HepG2 (cell line): ENCODE data around the gene CACTIN. TPM values are rescaled to one million over a fixed set of nuclear protein-coding genes. Genes with fewer than 3 reads are reported as not detected.
A peak's percentile ranks its signal among the peaks of the same experiment; 100 is the strongest.

Source experiments
- BHLHE40 ChIP-seq: IDR thresholded peaks from 2 replicates; pipeline ENCODE4 v1.6.1; 2011; ENCODE audit warnings: low read length, improper control_type of control experiment
- FOSL2 ChIP-seq: sonication (generic); formaldehyde crosslinking; IDR thresholded peaks from 2 replicates; pipeline ENCODE4 v1.4.0; 2020; ENCODE audit warnings: missing genetic modification reagents
- FOXK1 ChIP-seq: sonication (generic); formaldehyde crosslinking; IDR thresholded peaks from 2 replicates; pipeline ENCODE4 v1.4.0; 2020; ENCODE audit warnings: low read depth, missing genetic modification reagents, borderline replicate concordance
- HOXD1 ChIP-seq: sonication (generic); formaldehyde crosslinking; IDR thresholded peaks from 2 replicates; pipeline ENCODE4 v1.5.0; 2020; ENCODE audit warnings: missing genetic modification reagents
- MAFK ChIP-seq, 2 experiments: IDR thresholded peaks in 1 of 2; conservative IDR thresholded peaks in 1 of 2; 2 replicates each; pipeline ENCODE4 v1.6.1; 2011; ENCODE audit warnings: improper control_type of control experiment in 2 of 2, low read length in 2 of 2
- SP5 ChIP-seq: IDR thresholded peaks from 2 replicates; pipeline ENCODE4 v1.6.1; 2016; ENCODE audit warnings: low read depth, borderline replicate concordance
- TBX2 ChIP-seq: sonication (generic); formaldehyde crosslinking; IDR thresholded peaks from 2 replicates; pipeline ENCODE4 v1.5.0; 2020; ENCODE audit warnings: missing genetic modification reagents, mild to moderate bottlenecking, borderline replicate concordance
- THYN1 ChIP-seq: sonication (generic); formaldehyde crosslinking; IDR thresholded peaks from 2 replicates; pipeline ENCODE4 v1.8.1; 2023; ENCODE audit warnings: low read depth, mild to moderate bottlenecking, moderate library complexity, missing genetic modification reagents, borderline replicate concordance
- ZIK1 ChIP-seq: sonication (generic); formaldehyde crosslinking; IDR thresholded peaks from 2 replicates; pipeline ENCODE4 v1.5.0; 2020; ENCODE audit warnings: mild to moderate bottlenecking, low read depth, missing genetic modification reagents, borderline replicate concordance
- ZNF10 ChIP-seq: sonication (generic); formaldehyde crosslinking; IDR thresholded peaks from 2 replicates; pipeline ENCODE4 v1.4.0; 2020; ENCODE audit warnings: mild to moderate bottlenecking, low read depth, missing genetic modification reagents, borderline replicate concordance
- ZNF205 ChIP-seq: IDR thresholded peaks from 2 replicates; pipeline ENCODE4 v1.6.1; 2018; ENCODE audit warnings: missing biosample characterization, missing genetic modification reagents
- ZNF292 ChIP-seq: sonication (generic); formaldehyde crosslinking; IDR thresholded peaks from 2 replicates; pipeline ENCODE4 v1.8.1; 2022; ENCODE audit warnings: mild to moderate bottlenecking, low read depth, missing genetic modification reagents, borderline replicate concordance
- ZNF317 ChIP-seq: sonication (generic); formaldehyde crosslinking; IDR thresholded peaks from 2 replicates; pipeline ENCODE4 v1.5.0; 2020; ENCODE audit warnings: mild to moderate bottlenecking, missing genetic modification reagents
- ZNF572 ChIP-seq: sonication (generic); formaldehyde crosslinking; IDR thresholded peaks from 2 replicates; pipeline ENCODE4 v1.5.1; 2020; ENCODE audit warnings: mild to moderate bottlenecking, missing genetic modification reagents
- ZNF768 ChIP-seq: sonication (generic); formaldehyde crosslinking; IDR thresholded peaks from 2 replicates; pipeline ENCODE4 v1.4.0; 2020; ENCODE audit warnings: missing genetic modification reagents
- polyA plus RNA-seq, 8 experiments: library from polyadenylated mRNA; depleted of rRNA in 3 of 8; stranded (reverse) in 7 of 8; unstranded in 1 of 8; fragments of >200 nt; fragmentation: Illumina TruSeq in 4 of 8; extraction: Trizol in 4 of 8; gene quantifications; 2 replicates each; pipeline versions ENCODE4 v1.2.1 to v1.2.3, GENCODE V29; 2011 to 2016; ENCODE audit warnings: low read depth in 4 of 8, missing spikeins in 1 of 8, mixed read lengths in 1 of 8; ENCODE audit not compliant: insufficient read depth in 1 of 8
- total RNA-seq, 5 experiments: library from RNA; depleted of rRNA; stranded (reverse); fragments of >200 nt; fragmentation: Illumina TruSeq; extraction: Trizol; gene quantifications; 2 replicates each; pipeline ENCODE4 v1.2.3, GENCODE V29; 2016; ENCODE audit warnings: low read depth in 1 of 5
- TF ChIP-seq, protein P1 (sequence below): conservative IDR thresholded peaks from 2 replicates; pipeline ENCODE4 v1.6.1; 2018; ENCODE audit warnings: missing genetic modification reagents
- TF ChIP-seq, protein P2 (sequence below): sonication (generic); formaldehyde crosslinking; IDR thresholded peaks from 2 replicates; pipeline ENCODE4 v1.5.1; 2020; ENCODE audit warnings: mild to moderate bottlenecking, missing genetic modification reagents, borderline replicate concordance
- TF ChIP-seq, protein P3 (sequence below), 2 experiments: fragments of 450-650 bp in 1 of 2; sonication (generic) in 1 of 2; formaldehyde crosslinking; IDR thresholded peaks; 2 replicates each; pipeline versions ENCODE4 v1.5.0 to v1.8.0; 2020 to 2022; ENCODE audit warnings: mild to moderate bottlenecking in 1 of 2, missing genetic modification reagents in 1 of 2
- TF ChIP-seq, protein P4 (sequence below): sonication (generic); formaldehyde crosslinking; IDR thresholded peaks from 2 replicates; pipeline ENCODE4 v1.5.1; 2020; ENCODE audit warnings: mild to moderate bottlenecking, missing genetic modification reagents

Gene CACTIN
- total and polyA plus RNA-seq, 2 of the 13 experiments (the other 11 are each of a cell fraction or from before 2014, with no cell fraction given), result 10.0 to 16.6 TPM

DNA sequence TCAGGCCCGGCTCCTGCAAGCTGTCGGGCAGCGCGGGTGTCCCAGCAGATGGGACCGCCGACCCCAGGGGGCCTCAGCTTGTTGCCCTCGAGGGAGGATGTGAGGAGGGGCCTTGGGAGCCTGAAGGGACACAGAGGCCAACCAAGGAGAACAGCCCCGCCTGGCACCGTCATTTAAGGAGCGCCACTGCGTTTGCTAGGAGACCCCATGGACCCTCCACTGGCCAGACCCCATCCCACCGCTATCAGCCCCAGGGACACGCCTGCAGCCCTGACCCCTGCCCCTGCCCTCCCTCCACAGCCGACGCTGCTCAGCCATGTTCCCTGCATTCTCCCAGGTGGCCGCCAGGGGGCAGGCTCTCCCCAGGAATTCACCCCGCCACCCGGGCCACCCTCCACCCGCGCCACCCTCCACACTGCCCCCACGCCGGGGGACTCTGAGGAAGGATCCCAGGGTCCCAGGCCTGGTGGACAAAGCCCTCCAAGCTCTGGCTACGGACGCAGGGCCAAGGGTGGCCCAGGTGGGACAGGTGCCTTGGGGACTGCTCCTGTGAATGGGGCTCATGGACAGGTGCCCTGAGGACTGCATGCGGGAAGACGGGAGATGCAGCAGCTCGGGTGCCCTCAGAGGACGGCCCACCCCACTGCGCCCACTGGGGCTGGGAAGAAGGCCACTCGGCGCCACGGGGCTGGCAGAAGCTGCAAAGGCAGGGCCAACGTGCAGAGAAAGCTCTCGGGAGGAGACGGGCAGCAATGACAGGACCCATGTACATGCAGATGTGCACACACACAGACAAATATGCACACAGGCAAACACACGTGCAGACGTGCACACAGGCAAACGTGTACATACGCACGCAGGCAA lies 39.3 kb upstream of the CACTIN start (continued):
- TF ChIP-seq ZNF317 (no peak), BHLHE40 (0 out of 2 replicates have a peak, but pooled peaks have one; percentile 33), ZNF292 (CRISPR knock-in tag) (0 out of 2 replicates have a peak, but pooled peaks have one; percentile 33), ZNF10 (CRISPR knock-in tag) (no peak), ZNF205 (CRISPR knock-in tag) (0 out of 2 replicates have a peak, but pooled peaks have one; percentile 12), TBX2 (CRISPR knock-in tag) (peak; percentile 15; the same call in 1 of the 2 replicates), ZIK1 (CRISPR knock-in tag) (0 out of 2 replicates have a peak, but pooled peaks have one; percentile 70), MAFK (conservative IDR thresholded peaks at IDR 0.05 in 1 of 2, IDR thresholded peaks at IDR 0.05 in 1 of 2; ENCODE audit: low read length in 2 of 2) (no peak), THYN1 (CRISPR knock-in tag) (no peak), HOXD1 (no peak), FOSL2 (CRISPR knock-in tag) (0 out of 2 replicates have a peak, but pooled peaks have one; percentile 9), FOXK1 (CRISPR knock-in tag) (no peak), ZNF572 (CRISPR knock-in tag) (peak; percentile 28; the same call in 1 of the 2 replicates), ZNF768 (no peak), SP5 (CRISPR knock-in tag) (no peak)
- TF ChIP-seq, protein P1, sequence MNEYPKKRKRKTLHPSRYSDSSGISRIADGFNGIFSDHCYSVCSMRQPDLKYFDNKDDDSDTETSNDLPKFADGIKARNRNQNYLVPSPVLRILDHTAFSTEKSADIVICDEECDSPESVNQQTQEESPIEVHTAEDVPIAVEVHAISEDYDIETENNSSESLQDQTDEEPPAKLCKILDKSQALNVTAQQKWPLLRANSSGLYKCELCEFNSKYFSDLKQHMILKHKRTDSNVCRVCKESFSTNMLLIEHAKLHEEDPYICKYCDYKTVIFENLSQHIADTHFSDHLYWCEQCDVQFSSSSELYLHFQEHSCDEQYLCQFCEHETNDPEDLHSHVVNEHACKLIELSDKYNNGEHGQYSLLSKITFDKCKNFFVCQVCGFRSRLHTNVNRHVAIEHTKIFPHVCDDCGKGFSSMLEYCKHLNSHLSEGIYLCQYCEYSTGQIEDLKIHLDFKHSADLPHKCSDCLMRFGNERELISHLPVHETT (CRISPR knock-in tag), result no peak
- TF ChIP-seq, protein P2, sequence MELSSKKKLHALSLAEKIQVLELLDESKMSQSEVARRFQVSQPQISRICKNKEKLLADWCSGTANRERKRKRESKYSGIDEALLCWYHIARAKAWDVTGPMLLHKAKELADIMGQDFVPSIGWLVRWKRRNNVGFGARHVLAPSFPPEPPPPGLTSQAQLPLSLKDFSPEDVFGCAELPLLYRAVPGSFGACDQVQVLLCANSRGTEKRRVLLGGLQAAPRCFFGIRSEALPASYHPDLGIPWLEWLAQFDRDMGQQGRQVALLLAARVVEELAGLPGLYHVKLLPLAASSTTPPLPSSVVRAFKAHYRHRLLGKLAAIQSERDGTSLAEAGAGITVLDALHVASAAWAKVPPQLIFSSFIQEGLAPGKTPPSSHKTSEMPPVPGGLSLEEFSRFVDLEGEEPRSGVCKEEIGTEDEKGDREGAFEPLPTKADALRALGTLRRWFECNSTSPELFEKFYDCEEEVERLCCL (CRISPR knock-in tag), result no peak
- TF ChIP-seq, protein P3, sequence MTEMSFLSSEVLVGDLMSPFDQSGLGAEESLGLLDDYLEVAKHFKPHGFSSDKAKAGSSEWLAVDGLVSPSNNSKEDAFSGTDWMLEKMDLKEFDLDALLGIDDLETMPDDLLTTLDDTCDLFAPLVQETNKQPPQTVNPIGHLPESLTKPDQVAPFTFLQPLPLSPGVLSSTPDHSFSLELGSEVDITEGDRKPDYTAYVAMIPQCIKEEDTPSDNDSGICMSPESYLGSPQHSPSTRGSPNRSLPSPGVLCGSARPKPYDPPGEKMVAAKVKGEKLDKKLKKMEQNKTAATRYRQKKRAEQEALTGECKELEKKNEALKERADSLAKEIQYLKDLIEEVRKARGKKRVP (CRISPR knock-in tag; IDR thresholded peaks at IDR 0.05), result no peak
- TF ChIP-seq, protein P4, sequence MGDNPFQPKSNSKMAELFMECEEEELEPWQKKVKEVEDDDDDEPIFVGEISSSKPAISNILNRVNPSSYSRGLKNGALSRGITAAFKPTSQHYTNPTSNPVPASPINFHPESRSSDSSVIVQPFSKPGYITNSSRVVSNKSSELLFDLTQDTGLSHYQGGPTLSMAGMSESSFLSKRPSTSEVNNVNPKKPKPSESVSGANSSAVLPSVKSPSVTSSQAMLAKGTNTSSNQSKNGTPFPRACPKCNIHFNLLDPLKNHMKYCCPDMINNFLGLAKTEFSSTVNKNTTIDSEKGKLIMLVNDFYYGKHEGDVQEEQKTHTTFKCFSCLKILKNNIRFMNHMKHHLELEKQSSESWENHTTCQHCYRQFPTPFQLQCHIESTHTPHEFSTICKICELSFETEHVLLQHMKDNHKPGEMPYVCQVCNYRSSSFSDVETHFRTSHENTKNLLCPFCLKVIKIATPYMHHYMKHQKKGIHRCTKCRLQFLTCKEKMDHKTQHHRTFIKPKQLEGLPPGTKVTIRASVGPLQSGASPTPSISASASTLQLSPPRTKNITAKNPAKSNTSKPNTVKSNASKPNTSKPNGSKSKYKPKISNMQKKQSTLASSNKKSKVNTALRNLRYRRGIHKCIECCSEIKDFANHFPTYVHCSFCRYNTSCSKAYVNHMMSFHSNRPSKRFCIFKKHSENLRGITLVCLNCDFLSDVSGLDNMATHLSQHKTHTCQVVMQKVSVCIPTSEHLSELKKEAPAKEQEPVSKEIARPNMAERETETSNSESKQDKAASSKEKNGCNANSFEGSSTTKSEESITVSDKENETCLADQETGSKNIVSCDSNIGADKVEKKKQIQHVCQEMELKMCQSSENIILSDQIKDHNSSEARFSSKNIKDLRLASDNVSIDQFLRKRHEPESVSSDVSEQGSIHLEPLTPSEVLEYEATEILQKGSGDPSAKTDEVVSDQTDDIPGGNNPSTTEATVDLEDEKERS (CRISPR knock-in tag), result 0 out of 2 replicates have a peak, but pooled peaks have one; percentile 57
